GM12864 (cell line): ENCODE results near the gene FUT6.

ENCODE experiments used
- DNase-seq: peaks from one replicate; pipeline ENCODE4 v3.0.0-alpha.2; 2011; ENCODE audit warnings: low read depth
- H3K4me3 ChIP-seq: 2 replicates; pipeline ENCODE4 v1.5.1; 2011; ENCODE audit warnings: mild to moderate bottlenecking, low read depth, low read length, control low read depth
- TF ChIP-seq, protein P1 (sequence below): IDR thresholded peaks from 2 replicates; pipeline ENCODE4 v1.5.1; 2011; ENCODE audit warnings: low read depth, mild to moderate bottlenecking, moderate library complexity, low read length, control low read depth, inconsistent platforms; ENCODE audit errors: missing control alignments

FUT6 gene

DNA sequence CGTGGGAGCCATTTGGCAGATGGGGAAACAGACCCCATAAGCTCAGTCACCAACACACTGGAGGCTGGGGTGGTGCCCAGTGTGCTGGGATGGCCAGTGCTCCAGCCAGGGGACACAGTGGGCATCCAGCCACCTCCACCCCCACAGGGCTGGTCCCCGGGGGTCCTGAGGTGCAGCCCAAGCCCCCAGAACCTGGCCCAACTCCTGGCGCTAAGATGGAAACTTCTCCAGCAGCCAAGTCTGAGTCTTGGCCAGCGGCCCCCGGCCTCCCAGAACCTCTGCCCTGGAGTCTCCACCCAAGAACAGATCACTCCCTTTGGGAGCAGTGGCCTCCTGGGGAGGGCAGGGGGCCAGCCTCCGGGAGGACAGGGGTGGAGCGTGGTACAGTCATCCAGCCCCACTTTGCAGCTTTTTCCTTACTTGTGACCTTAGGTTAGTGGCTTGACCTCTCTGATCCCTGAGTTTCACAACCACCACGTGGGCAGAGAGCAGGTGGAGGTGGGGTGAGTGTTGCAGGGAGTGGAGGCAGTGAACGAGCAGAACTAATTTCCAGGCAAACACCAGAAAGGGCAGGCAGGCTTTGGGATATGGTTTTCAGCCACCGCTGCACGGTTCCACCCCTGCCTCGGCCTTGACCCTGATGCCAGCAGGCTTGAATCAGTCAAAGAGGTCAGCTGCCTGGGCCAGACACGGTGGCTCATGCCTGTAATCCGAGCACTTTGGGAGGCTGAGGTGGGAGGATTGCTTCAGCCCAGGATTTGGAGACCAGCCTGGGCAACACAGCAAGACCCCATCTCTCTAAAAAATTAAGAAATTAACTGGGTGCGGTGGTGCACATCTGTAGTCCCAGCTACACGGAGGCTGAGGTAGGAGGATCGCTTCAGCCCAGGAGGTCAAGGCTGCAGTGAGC lies 38.9 kb downstream of the FUT6 start:
- TF ChIP-seq, protein P1, sequence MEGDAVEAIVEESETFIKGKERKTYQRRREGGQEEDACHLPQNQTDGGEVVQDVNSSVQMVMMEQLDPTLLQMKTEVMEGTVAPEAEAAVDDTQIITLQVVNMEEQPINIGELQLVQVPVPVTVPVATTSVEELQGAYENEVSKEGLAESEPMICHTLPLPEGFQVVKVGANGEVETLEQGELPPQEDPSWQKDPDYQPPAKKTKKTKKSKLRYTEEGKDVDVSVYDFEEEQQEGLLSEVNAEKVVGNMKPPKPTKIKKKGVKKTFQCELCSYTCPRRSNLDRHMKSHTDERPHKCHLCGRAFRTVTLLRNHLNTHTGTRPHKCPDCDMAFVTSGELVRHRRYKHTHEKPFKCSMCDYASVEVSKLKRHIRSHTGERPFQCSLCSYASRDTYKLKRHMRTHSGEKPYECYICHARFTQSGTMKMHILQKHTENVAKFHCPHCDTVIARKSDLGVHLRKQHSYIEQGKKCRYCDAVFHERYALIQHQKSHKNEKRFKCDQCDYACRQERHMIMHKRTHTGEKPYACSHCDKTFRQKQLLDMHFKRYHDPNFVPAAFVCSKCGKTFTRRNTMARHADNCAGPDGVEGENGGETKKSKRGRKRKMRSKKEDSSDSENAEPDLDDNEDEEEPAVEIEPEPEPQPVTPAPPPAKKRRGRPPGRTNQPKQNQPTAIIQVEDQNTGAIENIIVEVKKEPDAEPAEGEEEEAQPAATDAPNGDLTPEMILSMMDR, result no peak
- H3K4me3 ChIP-seq, result no peak overlapping the region
- DNase-seq, result no peak

DNA sequence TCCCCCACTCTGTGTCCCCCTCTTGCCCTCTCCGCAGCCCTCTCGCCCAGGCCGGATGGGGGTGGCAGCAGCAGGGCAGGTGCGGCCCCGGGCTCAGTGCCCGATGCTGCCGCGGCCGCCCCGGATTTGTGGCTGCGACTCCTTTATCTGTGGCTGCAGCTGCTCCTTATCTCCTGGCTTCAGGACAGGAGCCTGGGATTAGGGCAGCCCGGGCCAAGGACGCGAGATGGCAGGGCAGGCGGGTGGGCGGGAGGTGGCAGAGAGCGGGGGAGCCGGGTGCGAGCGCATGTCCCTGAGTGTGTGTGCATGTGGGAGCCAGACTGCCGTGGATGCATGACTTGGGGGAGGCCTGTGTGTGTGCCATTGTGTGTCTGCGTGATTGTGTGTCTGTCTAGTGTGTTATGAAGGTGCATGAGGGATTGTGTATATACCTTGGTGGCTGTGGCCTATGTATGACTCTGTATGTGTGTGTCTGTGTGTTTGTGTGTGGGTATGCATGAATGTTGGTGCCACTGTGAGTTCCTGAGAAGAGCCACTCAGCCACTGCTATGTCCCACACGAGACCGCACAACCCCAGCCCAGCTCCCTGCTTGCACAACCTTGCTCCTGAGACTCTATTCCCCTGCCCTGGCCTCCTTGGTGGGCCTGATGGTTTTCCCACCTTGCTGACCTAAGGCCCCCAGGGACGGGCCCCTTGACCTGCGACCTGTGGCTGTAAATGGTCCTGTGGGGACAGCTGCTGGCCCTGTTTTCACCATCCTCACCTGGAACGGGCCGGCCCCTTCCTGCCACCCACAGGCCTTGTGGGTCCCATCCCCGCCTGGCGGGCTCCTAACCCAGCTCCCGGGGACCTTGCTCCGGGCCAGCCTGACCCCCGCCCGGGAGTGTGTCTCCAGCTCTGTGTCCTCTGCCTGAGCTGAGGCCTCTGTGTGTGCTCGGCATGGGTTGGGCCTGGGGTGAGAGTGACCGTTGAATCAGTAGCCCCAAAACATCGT lies 40.0 kb downstream of the FUT6 start:
- DNase-seq, result no peak
- TF ChIP-seq, protein P1, result no peak
- no peak overlapping the region for H3K4me3 ChIP-seq

DNA sequence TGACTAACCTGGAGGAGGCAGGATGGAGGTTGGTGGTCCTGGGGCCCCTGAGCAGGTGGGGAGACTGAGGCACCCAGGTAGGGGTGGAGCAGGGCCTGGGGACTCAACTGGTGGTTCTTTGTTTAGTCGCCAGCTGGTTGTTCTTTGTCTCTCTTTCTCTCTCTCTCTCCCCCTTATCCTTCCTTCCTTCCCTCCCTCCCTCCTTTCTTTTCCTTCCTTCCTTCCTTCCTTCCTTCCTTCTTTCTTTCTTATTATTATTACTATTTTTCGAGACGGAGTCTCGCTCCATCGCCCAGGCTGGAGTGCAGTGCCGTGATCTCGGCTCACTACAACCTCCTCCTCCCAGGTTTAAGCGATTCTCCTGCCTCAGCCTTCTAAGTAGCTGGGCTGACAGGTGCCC lies 41.3 kb downstream of the FUT6 start:
- no peak overlapping the region for H3K4me3 ChIP-seq
- DNase-seq, result no peak
- TF ChIP-seq, protein P1, result no peak

DNA sequence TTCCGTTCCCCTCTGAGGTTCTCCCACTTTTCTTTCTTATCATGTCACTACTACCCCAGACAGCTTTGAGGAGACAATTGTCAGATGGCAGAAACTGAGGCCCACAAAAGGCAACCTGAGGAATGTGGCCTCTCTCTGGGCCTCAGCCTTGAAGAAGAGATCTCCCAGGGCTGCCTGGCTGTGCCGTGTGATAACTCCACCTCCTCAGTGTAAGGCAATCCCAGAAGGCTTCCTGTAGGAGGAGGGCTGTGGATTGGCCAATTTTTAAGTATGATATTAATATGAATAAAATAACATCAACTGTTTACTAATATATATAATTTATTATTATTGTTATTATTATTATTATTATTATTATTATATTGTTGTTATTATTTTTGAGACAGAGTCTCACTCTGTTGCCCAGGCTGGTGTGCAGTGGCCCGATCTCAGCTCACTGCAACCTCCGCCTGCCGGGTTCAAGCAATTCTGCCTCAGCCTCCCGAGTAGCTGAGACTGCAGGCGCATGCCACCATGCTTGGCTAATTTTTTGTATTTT lies 44.1 kb downstream of the FUT6 start:
- DNase-seq, result no peak
- TF ChIP-seq, protein P1, result no peak
- H3K4me3 ChIP-seq, result no peak overlapping the region

DNA sequence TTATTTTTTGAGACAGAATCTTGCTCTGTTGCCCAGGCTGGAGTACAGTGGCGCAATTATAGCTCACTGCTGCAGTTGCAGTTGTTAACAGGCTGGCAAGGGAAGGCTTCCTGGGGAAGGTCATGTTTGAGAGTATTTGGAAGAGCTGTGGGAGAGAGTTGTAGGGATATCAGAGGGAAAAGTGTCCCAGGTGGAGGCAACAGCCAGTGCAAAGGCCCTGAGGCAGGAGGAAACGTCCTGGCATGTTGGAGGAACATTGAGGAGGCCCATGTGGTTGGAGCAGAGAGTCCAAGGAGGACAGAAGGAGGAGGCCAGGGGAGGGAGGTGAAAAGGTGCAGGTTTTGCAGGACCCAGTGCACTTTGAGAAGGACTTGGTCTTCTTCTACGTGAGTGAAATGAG lies 46.3 kb downstream of the FUT6 start:
- TF ChIP-seq, protein P1, result no peak
- no peak for DNase-seq
- no peak overlapping the region for H3K4me3 ChIP-seq

DNA sequence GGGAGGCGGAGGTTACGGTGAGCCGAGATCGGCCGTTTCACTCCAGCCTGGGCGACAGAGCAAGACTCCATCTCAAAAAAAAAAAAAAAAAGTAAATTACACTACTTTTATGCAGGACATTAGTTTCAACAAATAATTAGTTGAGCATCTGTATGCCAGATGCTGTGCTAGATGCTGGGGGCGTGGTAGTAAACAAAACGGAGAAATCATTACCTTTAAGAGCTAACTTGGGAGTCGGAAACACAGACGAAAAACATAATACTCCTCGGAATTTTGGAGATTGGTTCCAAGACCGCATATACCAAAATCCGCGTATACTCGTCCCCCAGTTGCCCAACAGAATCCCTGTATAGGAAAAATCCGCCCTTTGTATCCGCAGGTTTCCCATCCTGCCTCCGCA lies 47.3 kb downstream of the FUT6 start:
- H3K4me3 ChIP-seq, result no peak overlapping the region
- TF ChIP-seq, protein P1, result no peak
- DNase-seq, result no peak
